Breast epithelium (tissue), 4 donors: ENCODE data around the gene PLCXD3. TPM values are rescaled to one million over a fixed set of nuclear protein-coding genes. Genes with fewer than 3 reads are reported as not detected.

Experiments used
- DNase-seq, 2 donors: peaks; one replicate each; pipeline ENCODE4 v3.0.0-alpha.2; 2019; ENCODE audit warnings: low spot score in 2 of 2
- H3K27ac ChIP-seq, 2 donors: fragments of 200-600 bp; sonication (generic) in 1 of 2; one replicate each; pipeline ENCODE4 v1.5.1; 2016 to 2019; ENCODE audit warnings: mild to moderate bottlenecking in 1 of 2
- H3K27me3 ChIP-seq, 2 donors: fragments of 200-600 bp; sonication (generic) in 1 of 2; one replicate each; pipeline versions ENCODE4 v1.5.1 to v1.6.0; 2017 to 2019; ENCODE audit warnings: control low read depth in 1 of 2, mild to moderate bottlenecking in 1 of 2
- H3K36me3 ChIP-seq: fragments of 200-600 bp; one replicate; pipeline ENCODE4 v1.5.1; 2019
- H3K4me1 ChIP-seq, 2 donors: fragments of 200-600 bp; sonication (generic); one replicate each; pipeline ENCODE4 v1.5.1; 2016 to 2019; ENCODE audit warnings: control low read depth in 1 of 2
- H3K4me3 ChIP-seq, 3 donors: fragments of 200-600 bp; sonication (generic); 1 replicate in 2 of 3; 2 replicates in 1 of 3; pipeline ENCODE4 v1.5.1; 2016 to 2019; ENCODE audit warnings: mild to moderate bottlenecking in 3 of 3, moderate library complexity in 2 of 3
- H3K9me3 ChIP-seq, 2 donors: fragments of 200-600 bp; sonication (generic) in 1 of 2; one replicate each; pipeline ENCODE4 v1.5.1; 2016 to 2019; ENCODE audit warnings: control low read depth in 1 of 2
- POLR2AphosphoS5 ChIP-seq, 3 donors: sonication (generic); formaldehyde crosslinking; IDR thresholded peaks; one replicate each; pipeline ENCODE4 v1.6.1; 2017; ENCODE audit warnings: antibody characterized with exemption in 3 of 3
- intact Hi-C: fragments of 100-400 bp; cut with DNase I; formaldehyde crosslinking; loops from one replicate; pipeline ENCODE4 v1.15.1; 2023; ENCODE audit warnings: low total_unique reads
- total RNA-seq, 3 donors: library from RNA; depleted of rRNA; stranded (reverse); fragments of >200 nt; gene quantifications; one replicate each; pipeline ENCODE4 v1.1.0, GENCODE V29; 2016

The PLCXD3 gene
- total RNA-seq, 3 donors from 2014 or later: 2.0 to 6.6 (median 3.8) TPM

DNA sequence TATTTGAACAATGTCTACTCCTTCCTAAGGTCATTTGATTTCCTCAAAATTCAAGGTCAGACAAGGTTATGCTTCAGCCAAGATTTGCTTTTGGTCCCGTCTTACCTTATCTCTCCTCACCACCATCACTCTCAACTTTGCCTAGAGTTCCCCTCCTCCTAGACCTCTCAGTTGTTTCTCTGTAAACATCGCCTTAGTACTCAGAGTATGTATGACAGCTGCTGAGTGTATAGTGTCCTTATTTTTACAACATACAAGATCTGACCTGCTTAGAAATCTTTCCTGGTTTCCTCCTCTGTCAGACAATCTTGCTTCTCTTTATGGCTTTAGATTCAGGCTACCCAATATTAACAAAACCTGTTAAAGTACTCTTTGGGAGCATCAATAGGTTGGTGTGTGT is 247.1 kb downstream of the PLCXD3 start:
- no peak for TF ChIP-seq POLR2AphosphoS5 (IDR thresholded peaks at IDR 0.05)
- no peak overlapping the region for H3K4me3 ChIP-seq
- no peaks in the 10 kb centered on the region for H3K4me1 ChIP-seq
- intact Hi-C loops: no loop called here
- H3K9me3 ChIP-seq: no peaks in the 10 kb centered on the region
- peak overlapping the region in 1 of 2 donors; percentile 45 for H3K27ac ChIP-seq
- DNase-seq: no peak
- H3K27me3 ChIP-seq: no peaks in the 10 kb centered on the region
- no peaks in the 10 kb centered on the region for H3K36me3 ChIP-seq
